ENCODE results near the gene NCOA3.

The NCOA3 gene

GRCh38 chr20:47603260-47603659, 101.6 kb downstream of the NCOA3 start:
- TF ChIP-seq CTCF (IDR thresholded peaks at IDR 0.05; ENCODE audit: low read depth, low read length, missing control alignments) = no peak
- no peak overlapping the region for H3K4me3 ChIP-seq (ENCODE audit: low read depth, low read length)
- in situ Hi-C loops (cut with HindIII; ENCODE audit: low pct_ligation_motif_present, low sequenced_read_pairs) = loop anchor here (25.0 kb wide), 1 partner anchor 366 kb away; no protein-coding TSS in a partner anchor
- no peak overlapping the region for H3K27ac ChIP-seq
- DNase-seq = no peak
- peaks cover 3% of the 10 kb centered on the region for H3K36me3 ChIP-seq (replicated peaks)
- H3K27me3 ChIP-seq (replicated peaks) = no peaks in the 10 kb centered on the region

- Histone ChIP-seq H3K27me3 (replicated peaks) (no peaks in the 10 kb centered on the region), H3K36me3 (replicated peaks) (peaks cover 3% of the 10 kb centered on the region), H3K4me3 (ENCODE audit: low read depth, low read length) (no peak overlapping the region), H3K27ac (no peak overlapping the region)
- no peak for DNase-seq
- TF ChIP-seq CTCF (IDR thresholded peaks at IDR 0.05; ENCODE audit: low read depth, low read length, missing control alignments) = no peak
- in situ Hi-C loops (cut with HindIII; ENCODE audit: low pct_ligation_motif_present, low sequenced_read_pairs) = loop anchor here (25.0 kb wide), 1 partner anchor 369 kb away; no protein-coding TSS in a partner anchor
These were observed 104.2 kb downstream of the NCOA3 start for GRCh38 chr20:47605673-47606413.

DNA sequence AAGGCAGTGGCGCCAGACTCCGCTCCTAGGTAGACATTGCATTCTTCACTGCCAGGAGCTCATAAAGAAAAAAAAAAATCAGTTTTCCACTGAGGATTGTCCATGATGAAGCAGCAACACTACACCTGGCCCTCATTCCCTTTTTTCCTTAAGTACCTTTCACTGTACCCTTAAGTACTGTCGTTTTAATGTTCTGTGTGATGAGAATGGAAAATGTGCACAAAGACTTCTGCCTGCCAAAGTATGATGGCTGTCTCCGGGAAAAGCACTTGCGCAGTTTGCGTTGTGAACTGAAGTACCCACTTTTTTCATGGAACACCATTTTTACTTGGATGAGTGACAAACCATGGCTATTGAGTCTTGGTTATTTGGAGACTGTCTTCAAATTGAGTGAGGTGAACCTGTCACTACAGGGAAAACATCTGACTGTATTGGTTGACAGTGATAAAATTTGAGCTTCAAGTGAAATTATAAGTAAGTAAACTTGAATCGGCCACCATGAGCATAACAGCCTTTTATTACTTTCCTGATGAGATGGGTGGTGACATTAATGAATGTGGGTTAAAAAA, 104.8 kb downstream of the NCOA3 start:
- no peak for DNase-seq
- Histone ChIP-seq H3K27me3 (replicated peaks) (no peaks in the 10 kb centered on the region), H3K27ac (no peak overlapping the region), H3K4me3 (ENCODE audit: low read depth, low read length) (no peak overlapping the region), H3K36me3 (replicated peaks) (peaks cover 3% of the 10 kb centered on the region)
- no peak for TF ChIP-seq CTCF (IDR thresholded peaks at IDR 0.05; ENCODE audit: low read depth, low read length, missing control alignments)
- in situ Hi-C loops (cut with HindIII; ENCODE audit: low pct_ligation_motif_present, low sequenced_read_pairs) = loop anchor here (25.0 kb wide), 1 partner anchor 369 kb away; no protein-coding TSS in a partner anchor

GRCh38 chr20:47606983-47607613, 105.4 kb downstream of the NCOA3 start:
- in situ Hi-C loops (cut with HindIII; ENCODE audit: low pct_ligation_motif_present, low sequenced_read_pairs) = loop anchor here (25.0 kb wide), 1 partner anchor 370 kb away; no protein-coding TSS in a partner anchor
- no peak for DNase-seq
- Histone ChIP-seq H3K27ac (no peak overlapping the region), H3K36me3 (replicated peaks) (peaks cover 3% of the 10 kb centered on the region), H3K27me3 (replicated peaks) (no peaks in the 10 kb centered on the region), H3K4me3 (ENCODE audit: low read depth, low read length) (no peak overlapping the region)
- TF ChIP-seq CTCF (IDR thresholded peaks at IDR 0.05; ENCODE audit: low read depth, low read length, missing control alignments) = no peak

DNA sequence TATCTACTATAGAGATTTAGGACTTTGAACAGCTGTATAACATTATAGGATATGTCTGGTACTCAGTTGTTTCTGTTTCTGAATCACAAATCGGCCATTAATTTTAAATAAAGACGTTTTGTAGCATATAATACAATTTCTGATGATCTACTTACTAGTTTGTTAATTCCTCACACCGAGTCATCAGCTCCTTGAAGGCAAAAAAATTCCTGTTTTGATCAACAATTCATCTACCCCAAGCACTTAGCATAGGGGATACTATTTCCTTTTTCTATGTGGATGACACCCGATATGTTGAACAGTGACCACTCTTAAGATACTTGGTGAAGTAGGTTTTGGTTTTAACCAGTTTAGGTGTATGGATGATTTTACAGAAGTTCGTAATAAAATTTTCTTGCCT, 107.3 kb downstream of the NCOA3 start:
- H3K4me3 ChIP-seq (ENCODE audit: low read depth, low read length) = no peak overlapping the region
- H3K27ac ChIP-seq = no peak overlapping the region
- in situ Hi-C loops (cut with HindIII; ENCODE audit: low pct_ligation_motif_present, low sequenced_read_pairs) = loop anchor here (25.0 kb wide), 1 partner anchor 372 kb away; no protein-coding TSS in a partner anchor
- H3K36me3 ChIP-seq (replicated peaks) = peaks cover 3% of the 10 kb centered on the region
- TF ChIP-seq CTCF (IDR thresholded peaks at IDR 0.05; ENCODE audit: low read depth, low read length, missing control alignments) = no peak
- DNase-seq = no peak
- no peaks in the 10 kb centered on the region for H3K27me3 ChIP-seq (replicated peaks)

All from brain microvascular endothelial cell (primary cell).